IMR-90 (cell line): ENCODE results near the gene UBR4. TPM values are rescaled to one million over a fixed set of nuclear protein-coding genes. Genes with fewer than 3 reads are reported as not detected.

ENCODE experiments used
- ATAC-seq: fragments of 200-7000 bp; cut with Tn5 transposase; 2 replicates; pipeline ENCODE4 v1.9.1; 2020; ENCODE audit warnings: low read depth, mild to moderate bottlenecking, moderate library complexity
- BruUV-seq: library from RNA; stranded (reverse); fragments of 400-500 nt; replicated peaks from 2 replicates; lab custom pipeline; 2021; lab: Mats Ljungman, UMichigan
- CTCF ChIA-PET: fragments of 300-600 bp; formaldehyde crosslinking; extraction: SDS; loops from one replicate; lab custom pipeline; 2021; ENCODE audit warnings: antibody characterized with exemption; lab: Yijun Ruan, JAX
- POLR2A ChIA-PET: fragments of 300-600 bp; sonication (Branson Sonifier 250); formaldehyde crosslinking; loops from one replicate; lab custom pipeline; 2022; ENCODE audit warnings: antibody characterized with exemption; ENCODE audit not compliant: unreplicated experiment; lab: Charles Lee
- DNase-seq: peaks from one replicate; pipeline ENCODE4 v3.0.0; 2013
- H2AFZ ChIP-seq: replicated peaks from 2 replicates; pipeline ENCODE3; 2013; ENCODE audit warnings: low read length, mild to moderate bottlenecking; ENCODE audit not compliant: poor library complexity
- H2AK5ac ChIP-seq: 2 replicates; pipeline ENCODE4 v1.6.1; 2013; ENCODE audit warnings: low read depth, low read length, inconsistent platforms
- H2AK9ac ChIP-seq: replicated peaks from 2 replicates; pipeline ENCODE3; 2013; ENCODE audit warnings: mild to moderate bottlenecking, low read depth, low read length, moderate library complexity; ENCODE audit not compliant: poor library complexity
- H2BK120ac ChIP-seq: 2 replicates; pipeline ENCODE4 v1.6.1; 2013; ENCODE audit warnings: low read depth, low read length, inconsistent platforms
- H2BK15ac ChIP-seq: 3 replicates; pipeline ENCODE4 v1.6.1; 2013; ENCODE audit warnings: low read depth, low read length, inconsistent platforms
- H2BK20ac ChIP-seq: 2 replicates; pipeline ENCODE4 v1.6.1; 2013; ENCODE audit warnings: low read depth, mild to moderate bottlenecking, inconsistent platforms, low read length, moderate library complexity
- H2BK5ac ChIP-seq: 2 replicates; pipeline ENCODE4 v1.6.1; 2013; ENCODE audit warnings: mild to moderate bottlenecking, low read depth, low read length, inconsistent platforms; ENCODE audit not compliant: poor library complexity, severe bottlenecking
- H3K14ac ChIP-seq: replicated peaks from 2 replicates; pipeline ENCODE4 v1.6.1; 2013; ENCODE audit warnings: low read depth, low read length, inconsistent platforms
- H3K18ac ChIP-seq: 2 replicates; pipeline ENCODE4 v1.6.1; 2013; ENCODE audit warnings: low read depth, low read length, control low read depth
- H3K23ac ChIP-seq: 2 replicates; pipeline ENCODE4 v1.6.1; 2013; ENCODE audit warnings: low read depth, low read length, inconsistent platforms
- H3K27ac ChIP-seq: 2 replicates; pipeline ENCODE4 v1.5.1; 2013; ENCODE audit warnings: mild to moderate bottlenecking, control low read depth, low read length; ENCODE audit not compliant: insufficient read depth
- H3K27me3 ChIP-seq: 2 replicates; pipeline ENCODE4 v1.6.1; 2013; ENCODE audit warnings: low read length; ENCODE audit not compliant: control insufficient read depth, insufficient read depth
- H3K36me3 ChIP-seq: 2 replicates; pipeline ENCODE4 v1.6.1; 2013; ENCODE audit warnings: low read length, mixed read lengths; ENCODE audit not compliant: control insufficient read depth, insufficient read depth
- H3K4ac ChIP-seq: 2 replicates; pipeline ENCODE4 v1.6.1; 2013; ENCODE audit warnings: low read depth, low read length, inconsistent platforms
- H3K4me1 ChIP-seq: 2 replicates; pipeline ENCODE4 v1.6.1; 2013; ENCODE audit warnings: low read length, mixed read lengths; ENCODE audit not compliant: control insufficient read depth, insufficient read depth
- H3K4me2 ChIP-seq: 2 replicates; pipeline ENCODE4 v1.6.1; 2013; ENCODE audit warnings: low read depth, mild to moderate bottlenecking, control low read depth, low read length, moderate library complexity
- H3K4me3 ChIP-seq: 2 replicates; pipeline ENCODE4 v1.5.1; 2013; ENCODE audit warnings: low read depth, mild to moderate bottlenecking, control low read depth, low read length, moderate library complexity; ENCODE audit not compliant: insufficient read depth
- H3K56ac ChIP-seq: 2 replicates; pipeline ENCODE4 v1.6.1; 2013; ENCODE audit warnings: low read length, inconsistent platforms; ENCODE audit not compliant: insufficient read depth; ENCODE audit errors: extremely low read depth
- H3K79me1 ChIP-seq, 2 experiments: 2 replicates each; pipeline ENCODE4 v1.6.1; 2013; ENCODE audit warnings: low read length in 2 of 2, inconsistent platforms in 1 of 2, low read depth in 1 of 2
- H3K9ac ChIP-seq: 2 replicates; pipeline ENCODE4 v1.6.1; 2013; ENCODE audit warnings: low read depth, low read length, control low read depth
- H3K9me1 ChIP-seq: 2 replicates; pipeline ENCODE4 v1.6.1; 2013; ENCODE audit warnings: low read length, inconsistent platforms; ENCODE audit not compliant: insufficient read depth
- H3K9me3 ChIP-seq: 2 replicates; pipeline ENCODE4 v1.6.1; 2013; ENCODE audit warnings: low read length; ENCODE audit not compliant: control insufficient read depth, insufficient read depth
- H4K20me1 ChIP-seq: 2 replicates; pipeline ENCODE4 v1.6.1; 2013; ENCODE audit warnings: low read length, inconsistent platforms; ENCODE audit not compliant: insufficient read depth
- H4K5ac ChIP-seq: 2 replicates; pipeline ENCODE4 v1.6.1; 2013; ENCODE audit warnings: mild to moderate bottlenecking, low read depth, low read length, control low read depth
- H4K8ac ChIP-seq, 2 experiments: 2 replicates each; pipeline ENCODE4 v1.6.1; 2013; ENCODE audit warnings: low read depth in 2 of 2, low read length in 2 of 2, control low read depth in 1 of 2, inconsistent platforms in 1 of 2
- H4K91ac ChIP-seq: 2 replicates; pipeline ENCODE4 v1.6.1; 2013; ENCODE audit warnings: low read depth, low read length, inconsistent platforms; ENCODE audit not compliant: insufficient read depth
- CEBPB ChIP-seq: IDR thresholded peaks from 2 replicates; pipeline ENCODE4 v1.6.1; 2012; ENCODE audit warnings: low read depth, low read length, improper control_type of control experiment
- CHD1 ChIP-seq: IDR thresholded peaks from 2 replicates; pipeline ENCODE4 v1.6.1; 2012; ENCODE audit warnings: low read depth, low read length, improper control_type of control experiment
- ELK1 ChIP-seq: fragments of 150-350 bp; IDR thresholded peaks from 2 replicates; pipeline ENCODE4 v1.6.1; 2016; ENCODE audit warnings: low read depth, mild to moderate bottlenecking, low read length, moderate library complexity, borderline replicate concordance
- MAZ ChIP-seq: IDR thresholded peaks from 2 replicates; pipeline ENCODE4 v1.6.1; 2012; ENCODE audit warnings: low read depth, mild to moderate bottlenecking, low read length, improper control_type of control experiment, moderate library complexity, borderline replicate concordance
- MXI1 ChIP-seq: IDR thresholded peaks from 2 replicates; pipeline ENCODE4 v1.6.1; 2012; ENCODE audit warnings: low read depth, mild to moderate bottlenecking, low read length, moderate library complexity, borderline replicate concordance
- NFE2L2 ChIP-seq: fragments of 150-350 bp; IDR thresholded peaks from 2 replicates; pipeline ENCODE4 v1.6.1; 2016; ENCODE audit warnings: low read depth, mild to moderate bottlenecking, low read length
- RFX5 ChIP-seq: IDR thresholded peaks from 2 replicates; pipeline ENCODE4 v1.8.0; 2012; ENCODE audit warnings: low read depth, mild to moderate bottlenecking, low read length, moderate library complexity
- USF2 ChIP-seq: fragments of 150-350 bp; IDR thresholded peaks from 2 replicates; pipeline ENCODE4 v1.6.1; 2017; ENCODE audit warnings: mild to moderate bottlenecking, antibody characterized with exemption, low read length, low read depth
- WGBS, 2 experiments: methylation state at CpG; one replicate each; pipeline versions ENCODE4 v1.1.5 to v1.1.7; 2013; ENCODE audit warnings: missing lambda C conversion rate in 2 of 2; ENCODE audit not compliant: insufficient read length in 1 of 2; ENCODE audit errors: extremely low coverage in 2 of 2; 5-methylcytosine and 5-hydroxymethylcytosine counted together
- dilution Hi-C: fragments of 300-500 bp; cut with HindIII; formaldehyde crosslinking; loops from one replicate; pipeline ENCODE4 v1.14.3; 2018; ENCODE audit warnings: low sequenced_read_pairs; ENCODE audit not compliant: unreplicated experiment
- in situ Hi-C: fragments of 300-500 bp; cut with MboI; formaldehyde crosslinking; loops from 3 replicates; pipeline ENCODE4 v1.14.3; 2019; ENCODE audit warnings: low sequenced_read_pairs, inconsistent platforms, mixed read lengths
- intact Hi-C: fragments of 100-400 bp; cut with micrococcal nuclease; formaldehyde crosslinking; loops from 2 replicates; pipeline ENCODE4 v1.10.0; 2022
- polyA plus RNA-seq, 3 experiments: library from polyadenylated mRNA; depleted of rRNA; stranded (reverse); fragments of >200 nt; gene quantifications; 2 replicates each; pipeline ENCODE4 v1.2.3, GENCODE V29; 2012; ENCODE audit warnings: low replicate concordance in 1 of 3
- total RNA-seq: library from RNA; depleted of rRNA; stranded (reverse); fragments of >200 nt; gene quantifications from 2 replicates; pipeline ENCODE4 v1.2.3, GENCODE V29; 2012

UBR4 gene
- total and polyA plus RNA-seq, 2 of the 4 experiments (the other 2 are of a cell fraction): 87.8 to 121 TPM

- in situ Hi-C loops (no loop called here), intact Hi-C loops (no loop called here), dilution Hi-C loops (no loop called here)
- Histone ChIP-seq H2BK5ac (no peak overlapping the region), H3K36me3 (no peaks in the 10 kb centered on the region), H4K91ac (no peak overlapping the region), H4K20me1 (no peaks in the 10 kb centered on the region), H2BK15ac (no peak overlapping the region), H3K9ac (no peak overlapping the region), H4K5ac (no peak overlapping the region), H4K8ac (no peak overlapping the region), H3K4me1 (no peaks in the 10 kb centered on the region), H2BK20ac (no peak overlapping the region), H3K27ac (no peak overlapping the region), H2BK120ac (no peak overlapping the region), H3K9me1 (no peaks in the 10 kb centered on the region), H2AFZ (no peak overlapping the region), H3K4me2 (no peak overlapping the region), H3K9me3 (no peaks in the 10 kb centered on the region), H3K14ac (no peak overlapping the region), H3K23ac (no peak overlapping the region), H3K27me3 (peaks cover 35% of the 10 kb centered on the region), H3K79me1 (no peaks in the 10 kb centered on the region), H3K4ac (no peak overlapping the region), H2AK5ac (no peak overlapping the region), H3K4me3 (no peak overlapping the region), H3K18ac (no peak overlapping the region), H3K56ac (no peak overlapping the region), H2AK9ac (peak overlapping the region; percentile 82)
- CTCF ChIA-PET: no interaction called here
- WGBS, 2 experiments: 76% methylated on average over 4 of the region's 16 CpGs; no CpG with 5 or more reads in 1 of the 2 experiments
- ATAC-seq (no peak), DNase-seq (no peak)
- no TSS peak for BruUV-seq
- POLR2A ChIA-PET: no interaction called here
- TF ChIP-seq MXI1 (no peak), CHD1 (no peak), CEBPB (no peak), RFX5 (no peak), NFE2L2 (no peak), USF2 (no peak), ELK1 (no peak), MAZ (no peak)
Observed at GRCh38 chr1:19043579-19044443, 166.3 kb downstream of the UBR4 start.
